ENCODE results near the gene FAM20C.

Gene FAM20C

DNA sequence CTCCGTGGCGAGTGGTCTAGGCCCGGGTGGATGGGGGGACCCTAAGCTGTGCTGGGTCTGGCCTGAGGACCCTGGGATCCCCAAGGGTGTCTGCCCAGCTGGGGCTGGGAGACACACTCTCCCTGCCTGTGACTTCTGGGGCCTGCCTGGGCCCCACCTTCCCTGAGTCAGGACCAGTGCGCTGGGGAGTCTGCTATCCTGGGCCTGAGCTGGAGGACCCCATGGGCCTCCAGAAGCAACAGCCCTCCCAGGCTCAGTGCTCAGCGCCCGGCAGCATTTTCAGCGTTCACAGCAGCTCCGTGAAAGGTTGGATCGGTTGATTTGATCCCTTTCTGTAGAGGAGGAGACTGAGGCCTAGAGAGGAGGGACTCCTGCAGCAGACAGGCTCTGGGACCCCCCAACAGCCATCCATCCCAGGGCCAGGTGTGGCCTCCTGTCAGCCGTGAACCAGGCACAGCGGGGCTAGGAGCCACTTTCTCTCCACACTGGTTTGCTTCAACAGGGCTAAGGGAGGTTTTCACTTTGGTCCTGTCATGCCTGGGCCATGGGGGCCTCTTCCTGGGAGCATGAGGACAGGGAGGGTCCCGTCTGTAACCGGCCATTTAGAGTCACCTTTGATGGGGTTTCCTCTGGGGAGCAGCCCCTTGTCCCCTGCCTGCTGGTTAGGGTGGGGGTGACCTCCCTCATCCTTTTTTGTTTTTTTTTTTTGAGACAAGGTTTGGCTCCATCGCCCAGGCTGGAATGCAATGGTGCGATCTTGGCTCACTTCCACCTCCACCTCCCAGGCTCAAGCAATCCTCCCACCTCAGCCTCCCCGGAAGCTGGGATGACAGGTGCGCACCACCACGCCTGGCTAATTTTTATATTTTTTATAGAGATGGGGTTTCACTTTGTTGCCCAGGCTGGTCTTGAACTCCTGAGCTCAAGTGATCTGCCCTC is 110.0 kb downstream of the FAM20C start:
- TF ChIP-seq GATA3 (IDR thresholded peaks at IDR 0.05; ENCODE audit: low read depth, low read length), result no peak
- no peak for TF ChIP-seq GATA2 (IDR thresholded peaks at IDR 0.05; ENCODE audit: low read depth, low read length)

DNA sequence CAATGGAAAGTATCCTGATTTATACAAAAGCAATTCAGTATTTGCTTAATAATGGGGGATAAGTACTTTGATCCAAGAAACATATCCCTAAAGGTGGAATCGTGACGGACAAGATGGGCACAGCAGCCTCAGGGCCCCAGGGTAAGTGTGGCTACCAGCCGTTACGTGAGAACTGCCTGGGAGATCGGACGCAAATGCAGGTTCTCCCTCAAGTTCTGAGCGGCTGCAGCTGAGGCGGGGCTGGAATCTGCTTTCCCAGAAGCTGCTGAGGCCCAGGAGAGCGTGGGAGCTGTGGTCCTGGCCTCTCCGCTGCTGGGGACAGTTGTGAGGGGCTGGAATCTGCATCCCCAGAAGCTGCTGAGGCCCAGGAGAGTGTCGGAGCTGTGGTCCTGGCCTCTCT is 111.1 kb downstream of the FAM20C start:
- no peak for TF ChIP-seq GATA3 (IDR thresholded peaks at IDR 0.05; ENCODE audit: low read depth, low read length)
- TF ChIP-seq GATA2 (IDR thresholded peaks at IDR 0.05; ENCODE audit: low read depth, low read length), result no peak

- no peak for TF ChIP-seq GATA3 (IDR thresholded peaks at IDR 0.05; ENCODE audit: low read depth, low read length)
- no peak for TF ChIP-seq GATA2 (IDR thresholded peaks at IDR 0.05; ENCODE audit: low read depth, low read length)
Observed at GRCh38 chr7:303884-304573, 111.7 kb downstream of the FAM20C start.

DNA sequence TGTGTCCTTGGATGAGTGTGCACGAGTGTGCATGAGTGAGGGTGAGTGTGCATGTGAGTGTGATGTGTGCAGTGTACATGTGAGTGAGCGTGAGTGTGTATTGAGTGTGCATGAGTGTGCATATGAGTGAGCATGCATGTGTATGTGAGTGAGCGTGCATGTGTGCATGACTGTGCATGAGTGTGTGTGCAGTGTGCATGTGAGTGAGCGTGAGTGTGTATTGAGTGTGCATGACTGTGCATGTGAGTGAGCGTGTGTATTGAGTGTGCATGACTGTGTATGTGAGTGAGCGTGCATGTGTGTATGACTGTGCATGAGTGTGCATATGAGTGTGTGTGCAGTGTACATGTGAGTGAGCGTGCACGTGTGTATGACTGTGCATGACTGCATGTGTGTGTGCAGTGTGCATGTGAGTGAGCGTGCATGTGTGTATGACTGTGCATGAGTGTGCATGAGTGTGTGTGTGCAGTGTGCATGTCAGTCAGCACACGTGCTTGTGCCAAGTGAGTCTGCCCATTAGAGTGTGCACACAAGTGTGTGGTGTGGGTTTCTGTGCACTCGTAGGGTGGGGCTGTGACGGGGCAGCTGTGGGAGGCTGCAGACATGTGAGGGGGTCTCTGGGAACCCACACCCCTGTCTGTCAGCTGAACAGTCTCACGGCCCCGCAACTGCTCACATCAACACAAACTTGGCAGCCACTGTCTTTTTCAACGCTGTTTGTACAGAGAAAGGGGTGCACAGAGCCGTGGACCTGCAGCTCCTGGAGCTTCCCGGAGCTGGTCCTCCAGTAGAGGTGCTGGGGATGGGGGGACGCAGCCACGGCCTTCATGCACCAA is 112.4 kb downstream of the FAM20C start:
- TF ChIP-seq GATA3 (IDR thresholded peaks at IDR 0.05; ENCODE audit: low read depth, low read length), result no peak
- no peak for TF ChIP-seq GATA2 (IDR thresholded peaks at IDR 0.05; ENCODE audit: low read depth, low read length)

- TF ChIP-seq GATA2 (IDR thresholded peaks at IDR 0.05; ENCODE audit: low read depth, low read length) (no peak), GATA3 (IDR thresholded peaks at IDR 0.05; ENCODE audit: low read depth, low read length) (no peak)
Observed at GRCh38 chr7:305410-306151, 113.2 kb downstream of the FAM20C start.

GRCh38 chr7:307970-308369 is 115.6 kb downstream of the FAM20C start:
- no peak for TF ChIP-seq GATA3 (IDR thresholded peaks at IDR 0.05; ENCODE audit: low read depth, low read length)
- TF ChIP-seq GATA2 (IDR thresholded peaks at IDR 0.05; ENCODE audit: low read depth, low read length), result no peak

DNA sequence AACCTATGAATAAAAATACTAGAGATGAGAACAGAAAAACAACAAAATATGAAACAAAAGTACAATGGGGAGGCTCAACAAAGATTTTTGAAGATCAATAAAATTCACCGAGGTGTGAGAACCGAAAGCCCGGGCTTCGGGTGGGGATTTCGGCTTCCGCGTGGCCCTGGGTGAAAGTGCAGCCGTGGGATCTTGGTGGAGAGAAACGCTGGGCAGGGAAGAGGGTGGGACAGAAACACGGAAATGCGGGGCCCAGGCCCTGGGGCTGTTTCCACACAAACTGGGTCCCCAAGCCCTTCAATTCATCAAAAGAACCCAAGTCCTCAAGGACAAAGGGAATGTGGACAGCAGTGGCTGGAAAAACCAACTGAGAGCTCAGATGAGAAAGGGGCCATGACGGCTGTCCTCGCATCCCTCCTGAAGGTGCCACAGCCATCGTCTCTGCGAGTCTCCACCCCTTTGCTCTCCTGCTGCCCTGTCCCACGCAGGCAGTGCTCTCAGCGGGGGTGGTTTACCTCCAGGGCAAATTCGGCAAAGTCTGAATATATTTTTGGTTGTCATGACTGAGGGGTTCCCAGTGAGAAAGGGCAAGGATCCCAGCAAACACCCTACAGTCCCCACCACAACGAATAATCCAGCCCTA is 117.3 kb downstream of the FAM20C start:
- TF ChIP-seq GATA3 (IDR thresholded peaks at IDR 0.05; ENCODE audit: low read depth, low read length) (no peak), GATA2 (IDR thresholded peaks at IDR 0.05; ENCODE audit: low read depth, low read length) (no peak)
